GM12864 (cell line): ENCODE results near the gene ATP6V0D1.

Experiments used
- DNase-seq: peaks from one replicate; pipeline ENCODE4 v3.0.0-alpha.2; 2011; ENCODE audit warnings: low read depth
- H3K4me3 ChIP-seq: 2 replicates; pipeline ENCODE4 v1.5.1; 2011; ENCODE audit warnings: mild to moderate bottlenecking, low read depth, low read length, control low read depth
- CTCF ChIP-seq: IDR thresholded peaks from 2 replicates; pipeline ENCODE4 v1.5.1; 2011; ENCODE audit warnings: low read depth, mild to moderate bottlenecking, moderate library complexity, low read length, control low read depth, inconsistent platforms; ENCODE audit errors: missing control alignments

The ATP6V0D1 gene

GRCh38 chr16:67468731-67469130, 12.2 kb downstream of the ATP6V0D1 start:
- DNase-seq, result no peak
- no peak for TF ChIP-seq CTCF
- H3K4me3 ChIP-seq, result no peak overlapping the region

- no peak for TF ChIP-seq CTCF
- no peak for DNase-seq
Observed at GRCh38 chr16:67466581-67466980, 14.4 kb downstream of the ATP6V0D1 start.

GRCh38 chr16:67464565-67464964, 16.4 kb downstream of the ATP6V0D1 start:
- no peak for DNase-seq
- no peak for TF ChIP-seq CTCF
- H3K4me3 ChIP-seq, result no peak overlapping the region

More at GRCh38 chr16:67466581-67466980, 14.4 kb downstream of the ATP6V0D1 start:
- no peak overlapping the region for H3K4me3 ChIP-seq

GRCh38 chr16:67463691-67464090, 17.3 kb downstream of the ATP6V0D1 start:
- no peak for TF ChIP-seq CTCF
- H3K4me3 ChIP-seq, result no peak overlapping the region
- no peak for DNase-seq

GRCh38 chr16:67463059-67463458, 17.9 kb downstream of the ATP6V0D1 start:
- no peak for TF ChIP-seq CTCF
- H3K4me3 ChIP-seq, result no peak overlapping the region
- no peak for DNase-seq

GRCh38 chr16:67462279-67462655, 18.7 kb downstream of the ATP6V0D1 start:
- TF ChIP-seq CTCF, result no peak
- no peak overlapping the region for H3K4me3 ChIP-seq
- no peak for DNase-seq

- no peak overlapping the region for H3K4me3 ChIP-seq
- DNase-seq, result no peak
- TF ChIP-seq CTCF, result no peak
Observed at GRCh38 chr16:67461600-67462278, 19.2 kb downstream of the ATP6V0D1 start.
